ENCODE results near the gene SCFD2. TPM values are rescaled to one million over a fixed set of nuclear protein-coding genes. Genes with fewer than 3 reads are reported as not detected.

Gene SCFD2
- total RNA-seq, 2 experiments from 2014 or later, result 21.6 to 22.5 TPM

GRCh38 chr4:52883183-52883621 lies 482.7 kb downstream of the SCFD2 start:
- CTCF ChIA-PET, result interaction anchor here (0.9 to 1.5 kb wide), 2 partner anchors 29 to 61 kb away, joined by 3 to 6 read pairs; no protein-coding TSS in a partner anchor
- no peak overlapping the region for H3K4me3 Mint-ChIP-seq

GRCh38 chr4:52880994-52881393 lies 484.9 kb downstream of the SCFD2 start:
- H3K9me3 Mint-ChIP-seq (ENCODE audit: low read depth), result no peaks in the 10 kb centered on the region
- H3K27ac Mint-ChIP-seq, result no peak overlapping the region
- CTCF ChIA-PET, result interaction anchor here (0.6 to 0.9 kb wide), 2 partner anchors 30 to 912 kb away, joined by 3 read pairs; no protein-coding TSS in a partner anchor

More at GRCh38 chr4:52883183-52883621, 482.7 kb downstream of the SCFD2 start:
- H3K27me3 Mint-ChIP-seq, result no peaks in the 10 kb centered on the region
- H3K4me1 Mint-ChIP-seq, result peaks cover under 1% of the 10 kb centered on the region
- ATAC-seq, result no peak
- intact Hi-C loops (cut with DNase I, micrococcal nuclease), result no loop called here
- POLR2A ChIA-PET, result no interaction called here
- H3K9me3 Mint-ChIP-seq (ENCODE audit: low read depth), result no peaks in the 10 kb centered on the region
- peaks cover 25% of the 10 kb centered on the region for H3K36me3 Mint-ChIP-seq (ENCODE audit: low read depth)
- no peak overlapping the region for H3K27ac Mint-ChIP-seq
- no peak for DNase-seq

GRCh38 chr4:52879471-52879870 lies 486.4 kb downstream of the SCFD2 start:
- no peaks in the 10 kb centered on the region for H3K9me3 Mint-ChIP-seq (ENCODE audit: low read depth)
- peaks cover 16% of the 10 kb centered on the region for H3K36me3 Mint-ChIP-seq (ENCODE audit: low read depth)
- POLR2A ChIA-PET, result no interaction called here
- no peaks in the 10 kb centered on the region for H3K27me3 Mint-ChIP-seq
- H3K27ac Mint-ChIP-seq, result no peak overlapping the region
- DNase-seq, result no peak
- no peak overlapping the region for H3K4me3 Mint-ChIP-seq
- ATAC-seq, result no peak
- H3K4me1 Mint-ChIP-seq, result peaks cover 17% of the 10 kb centered on the region
- CTCF ChIA-PET, result no interaction called here
- intact Hi-C loops (cut with DNase I, micrococcal nuclease), result no loop called here

More at GRCh38 chr4:52880994-52881393, 484.9 kb downstream of the SCFD2 start:
- intact Hi-C loops (cut with DNase I, micrococcal nuclease), result no loop called here
- Mint-ChIP-seq H3K4me1 (peaks cover 15% of the 10 kb centered on the region), H3K27me3 (no peaks in the 10 kb centered on the region), H3K36me3 (ENCODE audit: low read depth) (peaks cover 20% of the 10 kb centered on the region), H3K4me3 (no peak overlapping the region)
- no peak for DNase-seq
- ATAC-seq, result no peak
- POLR2A ChIA-PET, result no interaction called here

GRCh38 chr4:52877694-52878093 lies 488.2 kb downstream of the SCFD2 start:
- DNase-seq (no peak), ATAC-seq (no peak)
- Mint-ChIP-seq H3K4me3 (no peak overlapping the region), H3K27me3 (no peaks in the 10 kb centered on the region), H3K4me1 (peaks cover 17% of the 10 kb centered on the region), H3K27ac (no peak overlapping the region), H3K9me3 (ENCODE audit: low read depth) (no peaks in the 10 kb centered on the region), H3K36me3 (ENCODE audit: low read depth) (peaks cover 22% of the 10 kb centered on the region)
- ChIA-PET CTCF (interaction anchor here (0.7 kb wide), 1 partner anchor 886 kb away, joined by 4 read pairs; no protein-coding TSS in a partner anchor), POLR2A (no interaction called here)
- intact Hi-C loops (cut with DNase I, micrococcal nuclease), result no loop called here

- ATAC-seq, result no peak
- intact Hi-C loops (cut with DNase I, micrococcal nuclease), result no loop called here
- POLR2A ChIA-PET, result no interaction called here
These were observed 488.8 kb downstream of the SCFD2 start for GRCh38 chr4:52877036-52877435.

GRCh38 chr4:52876069-52876468 lies 489.8 kb downstream of the SCFD2 start:
- peaks cover 17% of the 10 kb centered on the region for H3K4me1 Mint-ChIP-seq
- H3K36me3 Mint-ChIP-seq (ENCODE audit: low read depth), result peaks cover 19% of the 10 kb centered on the region
- no peak for ATAC-seq
- ChIA-PET POLR2A (interaction anchor here (0.6 kb wide), 1 partner anchor 64 kb away, joined by 7 read pairs; no protein-coding TSS in a partner anchor), CTCF (interaction anchor here (0.6 to 1.4 kb wide), 3 partner anchors 16 to 263 kb away, joined by 3 read pairs; no protein-coding TSS in a partner anchor)
- H3K9me3 Mint-ChIP-seq (ENCODE audit: low read depth), result no peaks in the 10 kb centered on the region
- H3K4me3 Mint-ChIP-seq, result no peak overlapping the region
- no peak for DNase-seq
- intact Hi-C loops (cut with DNase I, micrococcal nuclease), result no loop called here
- H3K27me3 Mint-ChIP-seq, result no peaks in the 10 kb centered on the region
- H3K27ac Mint-ChIP-seq, result no peak overlapping the region

More at GRCh38 chr4:52877036-52877435, 488.8 kb downstream of the SCFD2 start:
- DNase-seq, result no peak
- Mint-ChIP-seq H3K36me3 (ENCODE audit: low read depth) (peaks cover 22% of the 10 kb centered on the region), H3K27ac (no peak overlapping the region), H3K27me3 (no peaks in the 10 kb centered on the region), H3K9me3 (ENCODE audit: low read depth) (no peaks in the 10 kb centered on the region), H3K4me1 (peaks cover 17% of the 10 kb centered on the region), H3K4me3 (no peak overlapping the region)
- CTCF ChIA-PET, result interaction anchor here (1.4 kb wide), 1 partner anchor 17 kb away, joined by 3 read pairs; no protein-coding TSS in a partner anchor

- peaks cover 24% of the 10 kb centered on the region for H3K36me3 Mint-ChIP-seq (ENCODE audit: low read depth)
- H3K27me3 Mint-ChIP-seq, result no peaks in the 10 kb centered on the region
- no peak for DNase-seq
- peaks cover 17% of the 10 kb centered on the region for H3K4me1 Mint-ChIP-seq
- no peak overlapping the region for H3K4me3 Mint-ChIP-seq
- ATAC-seq, result no peak
- no peaks in the 10 kb centered on the region for H3K9me3 Mint-ChIP-seq (ENCODE audit: low read depth)
- intact Hi-C loops (cut with DNase I, micrococcal nuclease), result no loop called here
- POLR2A ChIA-PET, result no interaction called here
- CTCF ChIA-PET, result interaction anchor here (0.8 to 1.1 kb wide), 2 partner anchors 48 to 67 kb away, joined by 3 read pairs; no protein-coding TSS in a partner anchor
- no peak overlapping the region for H3K27ac Mint-ChIP-seq
These were observed 490.9 kb downstream of the SCFD2 start for GRCh38 chr4:52874948-52875347.

GRCh38 chr4:52873861-52874343 lies 492.0 kb downstream of the SCFD2 start:
- no peaks in the 10 kb centered on the region for H3K9me3 Mint-ChIP-seq (ENCODE audit: low read depth)
- ChIA-PET CTCF (interaction anchor here (0.6 to 1.0 kb wide), 2 partner anchors 51 to 81 kb away, joined by 3 read pairs; no protein-coding TSS in a partner anchor), POLR2A (no interaction called here)
- no peak overlapping the region for H3K4me3 Mint-ChIP-seq
- H3K4me1 Mint-ChIP-seq, result peaks cover 17% of the 10 kb centered on the region
- H3K27ac Mint-ChIP-seq, result no peak overlapping the region
- no peak for ATAC-seq
- DNase-seq, result no peak
- peaks cover 23% of the 10 kb centered on the region for H3K36me3 Mint-ChIP-seq (ENCODE audit: low read depth)
- intact Hi-C loops (cut with DNase I, micrococcal nuclease), result no loop called here
- H3K27me3 Mint-ChIP-seq, result no peaks in the 10 kb centered on the region

- POLR2A ChIA-PET, result no interaction called here
- H3K9me3 Mint-ChIP-seq (ENCODE audit: low read depth), result no peaks in the 10 kb centered on the region
These were observed 492.7 kb downstream of the SCFD2 start for GRCh38 chr4:52873191-52873590.

GRCh38 chr4:52870225-52870624 lies 495.6 kb downstream of the SCFD2 start:
- POLR2A ChIA-PET, result no interaction called here
- no peak overlapping the region for H3K4me3 Mint-ChIP-seq
- H3K9me3 Mint-ChIP-seq (ENCODE audit: low read depth), result no peaks in the 10 kb centered on the region
- CTCF ChIA-PET, result interaction anchor here (1.4 kb wide), 1 partner anchor 42 kb away, joined by 4 read pairs; no protein-coding TSS in a partner anchor
- intact Hi-C loops (cut with DNase I, micrococcal nuclease), result no loop called here
- H3K36me3 Mint-ChIP-seq (ENCODE audit: low read depth), result peaks cover 19% of the 10 kb centered on the region
- H3K27ac Mint-ChIP-seq, result no peak overlapping the region
- H3K4me1 Mint-ChIP-seq, result no peaks in the 10 kb centered on the region
- no peaks in the 10 kb centered on the region for H3K27me3 Mint-ChIP-seq
- ATAC-seq (no peak), DNase-seq (no peak)

More at GRCh38 chr4:52873191-52873590, 492.7 kb downstream of the SCFD2 start:
- ATAC-seq (no peak), DNase-seq (no peak)
- no peak overlapping the region for H3K27ac Mint-ChIP-seq
- intact Hi-C loops (cut with DNase I, micrococcal nuclease), result no loop called here
- H3K4me3 Mint-ChIP-seq, result no peak overlapping the region
- peaks cover 17% of the 10 kb centered on the region for H3K4me1 Mint-ChIP-seq
- H3K36me3 Mint-ChIP-seq (ENCODE audit: low read depth), result peaks cover 22% of the 10 kb centered on the region
- CTCF ChIA-PET, result interaction anchor here (1.0 to 1.1 kb wide), 2 partner anchors 50 to 110 kb away, joined by 3 read pairs; no protein-coding TSS in a partner anchor
- no peaks in the 10 kb centered on the region for H3K27me3 Mint-ChIP-seq

GRCh38 chr4:52869656-52870055 lies 496.2 kb downstream of the SCFD2 start:
- Mint-ChIP-seq H3K4me3 (no peak overlapping the region), H3K4me1 (no peaks in the 10 kb centered on the region), H3K27ac (no peak overlapping the region), H3K36me3 (ENCODE audit: low read depth) (peaks cover 17% of the 10 kb centered on the region), H3K9me3 (ENCODE audit: low read depth) (no peaks in the 10 kb centered on the region), H3K27me3 (no peaks in the 10 kb centered on the region)
- ATAC-seq (no peak), DNase-seq (no peak)
- ChIA-PET CTCF (interaction anchor here (1.4 kb wide), 1 partner anchor 42 kb away, joined by 4 read pairs; no protein-coding TSS in a partner anchor), POLR2A (no interaction called here)
- intact Hi-C loops (cut with DNase I, micrococcal nuclease), result no loop called here

- CTCF ChIA-PET, result no interaction called here
- Mint-ChIP-seq H3K27me3 (no peaks in the 10 kb centered on the region), H3K9me3 (ENCODE audit: low read depth) (no peaks in the 10 kb centered on the region), H3K27ac (no peak overlapping the region), H3K4me3 (no peak overlapping the region), H3K36me3 (ENCODE audit: low read depth) (peaks cover 17% of the 10 kb centered on the region), H3K4me1 (no peaks in the 10 kb centered on the region)
- POLR2A ChIA-PET, result no interaction called here
- intact Hi-C loops (cut with DNase I, micrococcal nuclease), result no loop called here
- ATAC-seq, result no peak
- no peak for DNase-seq
These were observed 496.7 kb downstream of the SCFD2 start for GRCh38 chr4:52869196-52869595.
